SK-N-SH (cell line): Measurements from ENCODE around the gene STT3B. TPM values are rescaled to one million over a fixed set of nuclear protein-coding genes. Genes with fewer than 3 reads are reported as not detected.

Experiments used
- CTCF ChIA-PET: fragments of 300-600, 350-600 bp; formaldehyde crosslinking; extraction: SDS; loops from one replicate; lab custom pipeline; 2021; lab: Yijun Ruan, JAX
- POLR2A ChIA-PET: fragments of 350-600 bp; sonication (Branson Sonifier 250); formaldehyde crosslinking; extraction: SDS; loops from one replicate; lab custom pipeline; 2020; ENCODE audit warnings: antibody characterized with exemption, inconsistent platforms; lab: Yijun Ruan, JAX
- DNase-seq: peaks from one replicate; pipeline ENCODE4 v3.0.0; 2012
- H2AFZ ChIP-seq: fragments of 200-600 bp; sonication (generic); 2 replicates; pipeline ENCODE4 v1.8.1; 2016; ENCODE audit warnings: antibody characterized with exemption, mild to moderate bottlenecking, low read depth
- H3F3A ChIP-seq: fragments of 200-600 bp; sonication (generic); replicated peaks from 2 replicates; pipeline ENCODE3; 2016; ENCODE audit warnings: antibody characterized with exemption, mild to moderate bottlenecking; ENCODE audit not compliant: insufficient read depth
- H3K27ac ChIP-seq, 2 experiments: fragments of 200-500 bp in 1 of 2; fragments of 200-600 bp in 1 of 2; sonication (Bioruptor generic) in 1 of 2; sonication (generic), shearing (Covaris generic) in 1 of 2; 2 replicates each; pipeline versions ENCODE4 v1.5.1 to v1.6.1; 2014 to 2016; ENCODE audit warnings: low read depth in 2 of 2, inconsistent platforms in 1 of 2, low read length in 1 of 2, mild to moderate bottlenecking in 1 of 2, mixed read lengths in 1 of 2
- H3K27me3 ChIP-seq: fragments of 200-600 bp; sonication (generic), shearing (Covaris generic); 2 replicates; pipeline ENCODE4 v1.6.1; 2016; ENCODE audit warnings: mixed run types; ENCODE audit not compliant: insufficient read depth
- H3K36me3 ChIP-seq, 2 experiments: fragments of 200-500 bp in 1 of 2; fragments of 200-600 bp in 1 of 2; sonication (Bioruptor generic) in 1 of 2; sonication (generic) in 1 of 2; replicated peaks in 1 of 2; 2 replicates each; pipeline versions ENCODE3 to v1.5.1; 2014 to 2016; ENCODE audit warnings: low read length in 1 of 2, mild to moderate bottlenecking in 1 of 2; ENCODE audit not compliant: insufficient read depth in 2 of 2, control insufficient read depth in 1 of 2
- H3K4me1 ChIP-seq, 2 experiments: fragments of 200-500 bp in 1 of 2; fragments of 200-600 bp in 1 of 2; sonication (Bioruptor generic) in 1 of 2; sonication (generic), shearing (Covaris generic) in 1 of 2; 2 replicates each; pipeline versions ENCODE4 v1.5.1 to v1.6.1; 2014 to 2016; ENCODE audit warnings: low read depth in 1 of 2, low read length in 1 of 2, mixed run types in 1 of 2; ENCODE audit not compliant: insufficient read depth in 2 of 2, control insufficient read depth in 1 of 2
- H3K4me2 ChIP-seq: fragments of 200-600 bp; sonication (generic), shearing (Covaris generic); 2 replicates; pipeline ENCODE4 v1.6.1; 2017; ENCODE audit warnings: mixed run types
- H3K4me3 ChIP-seq, 2 experiments: fragments of 200-500 bp in 1 of 2; fragments of 200-600 bp in 1 of 2; sonication (Bioruptor generic) in 1 of 2; sonication (generic), shearing (Covaris generic) in 1 of 2; 2 replicates each; pipeline versions ENCODE4 v1.5.1 to v1.8.1; 2014 to 2016; ENCODE audit warnings: low read depth in 2 of 2, inconsistent platforms in 1 of 2, low read length in 1 of 2, mild to moderate bottlenecking in 1 of 2, mixed read lengths in 1 of 2, moderate library complexity in 1 of 2
- H3K79me2 ChIP-seq: fragments of 200-600 bp; sonication (generic); 2 replicates; pipeline ENCODE4 v1.8.1; 2017; ENCODE audit warnings: mild to moderate bottlenecking; ENCODE audit not compliant: insufficient read depth
- H3K9ac ChIP-seq: fragments of 200-600 bp; sonication (generic); 2 replicates; pipeline ENCODE4 v1.6.1; 2017; ENCODE audit warnings: mixed run types
- H3K9me2 ChIP-seq: fragments of 200-600 bp; sonication (generic); 2 replicates; pipeline ENCODE4 v1.6.1; 2017; ENCODE audit warnings: mixed run types
- H3K9me3 ChIP-seq: fragments of 200-600 bp; sonication (generic); 2 replicates; pipeline ENCODE4 v1.6.1; 2017; ENCODE audit warnings: mixed run types, mild to moderate bottlenecking, moderate library complexity
- H4K20me1 ChIP-seq: fragments of 200-600 bp; sonication (generic); 2 replicates; pipeline ENCODE4 v1.6.1; 2017; ENCODE audit warnings: mild to moderate bottlenecking, mixed run types; ENCODE audit not compliant: insufficient read depth
- CHD2 ChIP-seq: fragments of 150-350 bp; IDR thresholded peaks from 2 replicates; pipeline ENCODE4 v1.6.1; 2018; ENCODE audit warnings: low read length; ENCODE audit not compliant: partially characterized antibody
- ELF1 ChIP-seq: IDR thresholded peaks from 2 replicates; pipeline ENCODE4 v1.4.0; 2012
- FOXM1 ChIP-seq: IDR thresholded peaks from 2 replicates; pipeline ENCODE4 v1.4.0; 2012; ENCODE audit warnings: low read depth, mild to moderate bottlenecking
- GATA2 ChIP-seq: sonication (generic); formaldehyde crosslinking; IDR thresholded peaks from 2 replicates; pipeline ENCODE4 v1.5.0; 2020; ENCODE audit warnings: mild to moderate bottlenecking, missing genetic modification reagents
- NFIC ChIP-seq: IDR thresholded peaks from 2 replicates; pipeline ENCODE4 v1.4.0; 2012; ENCODE audit warnings: borderline replicate concordance
- POLR2AphosphoS5 ChIP-seq: IDR thresholded peaks from 2 replicates; pipeline ENCODE4 v1.6.1; 2012; ENCODE audit warnings: low read depth, low read length
- RAD21 ChIP-seq: IDR thresholded peaks from 2 replicates; pipeline ENCODE4 v1.6.1; 2012; ENCODE audit warnings: mild to moderate bottlenecking, low read length
- RXRA ChIP-seq: IDR thresholded peaks from 2 replicates; pipeline ENCODE4 v1.4.0; 2012; ENCODE audit warnings: low read depth, mild to moderate bottlenecking, borderline replicate concordance
- TAF1 ChIP-seq: IDR thresholded peaks from 2 replicates; pipeline ENCODE4 v1.6.1; 2012; ENCODE audit warnings: low read depth, mild to moderate bottlenecking, low read length, moderate library complexity, borderline replicate concordance
- YY1 ChIP-seq: IDR thresholded peaks from 2 replicates; pipeline ENCODE4 v1.4.0; 2012; ENCODE audit warnings: low read depth, mild to moderate bottlenecking
- WGBS: methylation state at CpG from one replicate; pipeline ENCODE4 v1.1.6; 2017; ENCODE audit warnings: low lambda C conversion rate; 5-methylcytosine and 5-hydroxymethylcytosine counted together
- polyA plus RNA-seq, 3 experiments: library from polyadenylated mRNA; depleted of rRNA; stranded (reverse); fragments of >200 nt; gene quantifications; 2 replicates each; pipeline ENCODE4 v1.2.3, GENCODE V29; 2012
- TF ChIP-seq, protein P1 (sequence below): IDR thresholded peaks from 2 replicates; pipeline ENCODE4 v1.4.0; 2012; ENCODE audit warnings: low read depth, borderline replicate concordance
- TF ChIP-seq, protein P2 (sequence below): fragments of 150-350 bp; IDR thresholded peaks from 2 replicates; pipeline ENCODE4 v1.6.1; 2016; ENCODE audit warnings: mild to moderate bottlenecking, low read depth, low read length
- TF ChIP-seq, protein P3 (sequence below): IDR thresholded peaks from 2 replicates; pipeline ENCODE4; 2012
- TF ChIP-seq, protein P4 (sequence below): IDR thresholded peaks from 2 replicates; pipeline ENCODE4 v1.4.0; 2012; ENCODE audit warnings: low read depth, borderline replicate concordance
- TF ChIP-seq, protein P5 (sequence below): fragments of 150-350 bp; IDR thresholded peaks from 2 replicates; pipeline ENCODE4 v1.6.1; 2017; ENCODE audit warnings: antibody characterized with exemption, low read length, low read depth, borderline replicate concordance
- TF ChIP-seq, protein P6 (sequence below): IDR thresholded peaks from 2 replicates; pipeline ENCODE4 v1.4.0; 2012; ENCODE audit warnings: low read depth

STT3B gene
- polyA plus RNA-seq, 1 of the 3 experiments (the other 2 are of a cell fraction), result 27.9 TPM

DNA sequence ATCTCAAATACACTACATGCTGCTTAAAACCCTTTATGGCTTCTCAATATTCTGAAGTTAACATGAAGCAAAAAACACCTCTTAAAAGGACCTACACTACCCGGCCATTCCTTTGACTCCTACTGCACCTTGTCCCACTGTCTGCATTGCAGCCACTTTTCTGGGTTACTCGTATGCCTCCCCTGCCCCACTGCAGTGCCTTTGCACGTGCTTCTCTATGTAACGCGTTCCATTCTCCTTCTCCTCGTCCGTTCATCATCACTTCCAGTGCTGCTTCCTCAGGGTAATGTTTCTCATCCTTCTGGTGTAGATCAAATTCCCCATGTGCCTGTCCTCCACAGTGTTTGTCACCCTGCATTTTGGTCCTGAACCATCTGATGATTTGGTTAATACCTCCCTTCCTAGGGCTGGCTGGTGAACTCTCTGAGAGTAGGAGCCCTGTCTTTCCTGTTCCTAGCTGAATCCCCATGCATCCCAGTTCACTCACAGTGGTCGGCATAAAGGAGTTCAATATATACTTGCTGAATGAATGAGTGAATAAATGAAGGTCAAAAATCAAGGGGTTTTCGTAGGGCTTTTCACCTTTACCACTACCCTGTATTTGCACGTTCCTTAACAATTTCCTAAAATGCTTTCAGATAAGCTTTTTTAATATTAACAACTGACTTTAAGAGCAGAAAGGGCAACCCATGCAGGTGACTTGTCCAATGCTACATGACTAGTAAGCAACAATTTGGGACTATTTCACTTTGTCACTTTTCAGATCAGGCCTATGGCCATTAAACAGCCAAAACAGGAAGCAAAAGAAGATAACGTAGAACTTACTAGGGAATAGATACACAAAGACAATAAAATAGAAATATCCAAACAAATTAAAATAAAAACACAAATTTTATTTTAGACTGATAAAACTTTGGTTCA is 2.4 kb upstream of the STT3B start:
- POLR2A ChIA-PET, result no interaction called here
- Histone ChIP-seq H3K4me3 (no peak overlapping the region), H3F3A (peaks cover 3% of the 10 kb centered on the region), H3K27ac (no peak overlapping the region), H3K36me3 (no peaks in the 10 kb centered on the region), H3K9ac (no peak overlapping the region; the same call in 1 of the 2 replicates), H3K9me3 (no peaks in the 10 kb centered on the region), H2AFZ (no peak overlapping the region), H3K27me3 (no peaks in the 10 kb centered on the region)
- CTCF ChIA-PET, result interaction anchor here (1.1 to 1.4 kb wide), 3 partner anchors 8 to 596 kb away, joined by 3 to 4 read pairs (median 3); no protein-coding TSS in a partner anchor
- TF ChIP-seq TAF1 (no peak), YY1 (no peak), GATA2 (CRISPR knock-in tag) (no peak), RAD21 (no peak)
- TF ChIP-seq, protein P1, sequence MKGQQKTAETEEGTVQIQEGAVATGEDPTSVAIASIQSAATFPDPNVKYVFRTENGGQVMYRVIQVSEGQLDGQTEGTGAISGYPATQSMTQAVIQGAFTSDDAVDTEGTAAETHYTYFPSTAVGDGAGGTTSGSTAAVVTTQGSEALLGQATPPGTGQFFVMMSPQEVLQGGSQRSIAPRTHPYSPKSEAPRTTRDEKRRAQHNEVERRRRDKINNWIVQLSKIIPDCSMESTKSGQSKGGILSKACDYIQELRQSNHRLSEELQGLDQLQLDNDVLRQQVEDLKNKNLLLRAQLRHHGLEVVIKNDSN, result no peak
- TF ChIP-seq, protein P2, sequence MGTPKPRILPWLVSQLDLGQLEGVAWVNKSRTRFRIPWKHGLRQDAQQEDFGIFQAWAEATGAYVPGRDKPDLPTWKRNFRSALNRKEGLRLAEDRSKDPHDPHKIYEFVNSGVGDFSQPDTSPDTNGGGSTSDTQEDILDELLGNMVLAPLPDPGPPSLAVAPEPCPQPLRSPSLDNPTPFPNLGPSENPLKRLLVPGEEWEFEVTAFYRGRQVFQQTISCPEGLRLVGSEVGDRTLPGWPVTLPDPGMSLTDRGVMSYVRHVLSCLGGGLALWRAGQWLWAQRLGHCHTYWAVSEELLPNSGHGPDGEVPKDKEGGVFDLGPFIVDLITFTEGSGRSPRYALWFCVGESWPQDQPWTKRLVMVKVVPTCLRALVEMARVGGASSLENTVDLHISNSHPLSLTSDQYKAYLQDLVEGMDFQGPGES, result no peak
- TF ChIP-seq, all 33 proteins: peak for 0
- peaks cover 3 to 10% of the 10 kb centered on the region in 2 experiments; a peak in 1 of 4 replicates for H3K4me1 ChIP-seq
- peaks cover 17% of the 10 kb centered on the region for H4K20me1 ChIP-seq
- peak overlapping the region; percentile 81; the same call in 1 of the 2 replicates for H3K4me2 ChIP-seq
- WGBS, result 93% methylated on average over 11 of the region's 11 CpGs
- no peak for DNase-seq
- no peaks in the 10 kb centered on the region for H3K9me2 ChIP-seq
- peaks cover 27% of the 10 kb centered on the region for H3K79me2 ChIP-seq

DNA sequence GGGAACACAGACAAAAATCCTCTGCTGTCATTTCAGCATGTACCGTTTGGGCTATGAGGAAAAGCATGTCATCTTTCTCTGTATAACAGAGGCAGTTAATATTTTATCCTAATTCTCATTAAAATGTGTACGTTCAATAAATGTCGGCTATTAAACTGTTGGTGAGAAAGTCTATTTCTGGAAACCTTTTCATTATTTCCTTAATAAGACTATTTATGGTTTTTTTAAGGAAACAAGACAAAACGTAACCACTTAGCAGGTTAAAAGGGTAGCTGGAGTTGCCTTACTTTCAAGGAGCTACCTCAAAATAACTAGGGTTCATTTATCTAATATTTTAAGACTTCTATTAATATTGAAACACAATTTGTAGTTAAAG is 1.8 kb upstream of the STT3B start:
- peak overlapping the region; percentile 81 for H3K4me2 ChIP-seq
- peak overlapping the region in 1 of 2 experiments; percentile 96; a peak in 1 of 4 replicates for H3K27ac ChIP-seq
- H3K9ac ChIP-seq, result peak overlapping the region; percentile 77
- no peaks in the 10 kb centered on the region for H3K27me3 ChIP-seq
- POLR2A ChIA-PET, result interaction anchor here (2.7 kb wide), 1 partner anchor 28 kb away, joined by 13 read pairs; no protein-coding TSS in a partner anchor
- H3K36me3 ChIP-seq, result no peaks in the 10 kb centered on the region
- peaks cover 33% of the 10 kb centered on the region for H3K79me2 ChIP-seq
- H3K4me3 ChIP-seq, result peak overlapping the region; percentile 79 to 95; a peak in 3 of 4 replicates
- no peaks in the 10 kb centered on the region for H3K9me2 ChIP-seq
- H3K9me3 ChIP-seq, result no peaks in the 10 kb centered on the region
- H2AFZ ChIP-seq, result peak overlapping the region; percentile 82
- H4K20me1 ChIP-seq, result peaks cover 23% of the 10 kb centered on the region
- no peak for DNase-seq
- WGBS, result 83% methylated on average over 4 of the region's 4 CpGs
- CTCF ChIA-PET, result interaction anchor here (1.1 to 1.4 kb wide), 3 partner anchors 8 to 597 kb away, joined by 3 to 4 read pairs (median 3); no protein-coding TSS in a partner anchor
- H3K4me1 ChIP-seq, result peaks cover 3 to 10% of the 10 kb centered on the region in 2 experiments; a peak in 1 of 4 replicates
- H3F3A ChIP-seq, result peaks cover 3% of the 10 kb centered on the region
- TF ChIP-seq, protein P3, sequence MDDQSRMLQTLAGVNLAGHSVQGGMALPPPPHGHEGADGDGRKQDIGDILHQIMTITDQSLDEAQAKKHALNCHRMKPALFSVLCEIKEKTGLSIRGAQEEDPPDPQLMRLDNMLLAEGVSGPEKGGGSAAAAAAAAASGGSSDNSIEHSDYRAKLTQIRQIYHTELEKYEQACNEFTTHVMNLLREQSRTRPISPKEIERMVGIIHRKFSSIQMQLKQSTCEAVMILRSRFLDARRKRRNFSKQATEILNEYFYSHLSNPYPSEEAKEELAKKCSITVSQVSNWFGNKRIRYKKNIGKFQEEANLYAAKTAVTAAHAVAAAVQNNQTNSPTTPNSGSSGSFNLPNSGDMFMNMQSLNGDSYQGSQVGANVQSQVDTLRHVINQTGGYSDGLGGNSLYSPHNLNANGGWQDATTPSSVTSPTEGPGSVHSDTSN, result no peak
- TF ChIP-seq, protein P4, sequence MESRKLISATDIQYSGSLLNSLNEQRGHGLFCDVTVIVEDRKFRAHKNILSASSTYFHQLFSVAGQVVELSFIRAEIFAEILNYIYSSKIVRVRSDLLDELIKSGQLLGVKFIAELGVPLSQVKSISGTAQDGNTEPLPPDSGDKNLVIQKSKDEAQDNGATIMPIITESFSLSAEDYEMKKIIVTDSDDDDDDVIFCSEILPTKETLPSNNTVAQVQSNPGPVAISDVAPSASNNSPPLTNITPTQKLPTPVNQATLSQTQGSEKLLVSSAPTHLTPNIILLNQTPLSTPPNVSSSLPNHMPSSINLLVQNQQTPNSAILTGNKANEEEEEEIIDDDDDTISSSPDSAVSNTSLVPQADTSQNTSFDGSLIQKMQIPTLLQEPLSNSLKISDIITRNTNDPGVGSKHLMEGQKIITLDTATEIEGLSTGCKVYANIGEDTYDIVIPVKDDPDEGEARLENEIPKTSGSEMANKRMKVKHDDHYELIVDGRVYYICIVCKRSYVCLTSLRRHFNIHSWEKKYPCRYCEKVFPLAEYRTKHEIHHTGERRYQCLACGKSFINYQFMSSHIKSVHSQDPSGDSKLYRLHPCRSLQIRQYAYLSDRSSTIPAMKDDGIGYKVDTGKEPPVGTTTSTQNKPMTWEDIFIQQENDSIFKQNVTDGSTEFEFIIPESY, result no peak
- TF ChIP-seq, protein P5, sequence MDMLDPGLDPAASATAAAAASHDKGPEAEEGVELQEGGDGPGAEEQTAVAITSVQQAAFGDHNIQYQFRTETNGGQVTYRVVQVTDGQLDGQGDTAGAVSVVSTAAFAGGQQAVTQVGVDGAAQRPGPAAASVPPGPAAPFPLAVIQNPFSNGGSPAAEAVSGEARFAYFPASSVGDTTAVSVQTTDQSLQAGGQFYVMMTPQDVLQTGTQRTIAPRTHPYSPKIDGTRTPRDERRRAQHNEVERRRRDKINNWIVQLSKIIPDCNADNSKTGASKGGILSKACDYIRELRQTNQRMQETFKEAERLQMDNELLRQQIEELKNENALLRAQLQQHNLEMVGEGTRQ, result no peak
- TF ChIP-seq, protein P1, result no peak
- TF ChIP-seq POLR2AphosphoS5, result no peak
- no peak for TF ChIP-seq NFIC
- no peak for TF ChIP-seq RXRA
- TF ChIP-seq ELF1, result no peak
- TF ChIP-seq CHD2, result no peak
- TF ChIP-seq RAD21, result no peak
- TF ChIP-seq, protein P2, result no peak
- TF ChIP-seq, protein P6, sequence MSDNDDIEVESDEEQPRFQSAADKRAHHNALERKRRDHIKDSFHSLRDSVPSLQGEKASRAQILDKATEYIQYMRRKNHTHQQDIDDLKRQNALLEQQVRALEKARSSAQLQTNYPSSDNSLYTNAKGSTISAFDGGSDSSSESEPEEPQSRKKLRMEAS, result no peak
- no peak for TF ChIP-seq FOXM1
